ENCODE data around the gene NKAIN1. TPM values are rescaled to one million over a fixed set of nuclear protein-coding genes. Genes with fewer than 3 reads are reported as not detected.
"Not testable (repeated sequence)": the region's sequence is repeated elsewhere in the genome, so short reads cannot be mapped to it uniquely, and the experiment has no call there.

Gene NKAIN1
- total and polyA plus RNA-seq, 2 of the 13 experiments (the other 11 are each of a cell fraction or from before 2014, with no cell fraction given) = 0.29 to 0.40 TPM

- TF ChIP-seq AKNA (CRISPR knock-in tag; IDR thresholded peaks at IDR 0.05; ENCODE audit: borderline replicate concordance) (no peak), ARNT (IDR thresholded peaks at IDR 0.05) (no peak), ZNF121 (CRISPR knock-in tag; IDR thresholded peaks at IDR 0.05) (no peak), HOXA3 (CRISPR knock-in tag; IDR thresholded peaks at IDR 0.05) (no peak), TBX3 (IDR thresholded peaks at IDR 0.05; ENCODE audit: borderline replicate concordance) (no peak), JUND (CRISPR knock-in tag; IDR thresholded peaks at IDR 0.05) (no peak), ZNF441 (CRISPR knock-in tag; IDR thresholded peaks at IDR 0.05; ENCODE audit: borderline replicate concordance) (no peak), IKZF5 (CRISPR knock-in tag; IDR thresholded peaks at IDR 0.05) (no peak), CHD2 (IDR thresholded peaks at IDR 0.05; ENCODE audit: low read depth, low read length) (no peak), RBM39 (IDR thresholded peaks at IDR 0.05; ENCODE audit: low read depth, low read length, poor library complexity, severe bottlenecking) (no peak)
These were observed 43.0 kb downstream of the NKAIN1 start (continued) for GRCh38 chr1:31196685-31197084.

GRCh38 chr1:31195267-31195666, 44.4 kb downstream of the NKAIN1 start:
- H4K20me1 ChIP-seq (ENCODE audit: insufficient read depth, low read length); H2AFZ ChIP-seq (ENCODE audit: low read length); H3K4me2 ChIP-seq (ENCODE audit: low read depth, low read length); ATAC-seq; FAIRE-seq; H3K4me3 ChIP-seq (replicated peaks in 1 of 3; ENCODE audit: insufficient read depth in 1 of 3, low read depth in 2 of 3, low read length in 3 of 3); H3K36me3 ChIP-seq (replicated peaks in 1 of 2; ENCODE audit: control insufficient read depth in 1 of 2, insufficient read depth in 2 of 2, low read length in 2 of 2); H3K27me3 ChIP-seq (ENCODE audit: control insufficient read depth in 1 of 2, insufficient read depth in 2 of 2, low read length in 2 of 2); in situ Hi-C loops (cut with HindIII; ENCODE audit: extremely low pct_ligation_motif_present, low pct_unique_long_range_greater_than_20kb); DNase-seq (ENCODE audit: low spot score); intact Hi-C loops (cut with micrococcal nuclease; ENCODE audit: unreplicated experiment); H3K9ac ChIP-seq (ENCODE audit: insufficient read depth, low read depth, low read length); POLR2A ChIA-PET; H3K27ac ChIP-seq (ENCODE audit: extremely low read length, insufficient read depth, low read length); BruUV-seq (replicated peaks); H3K79me2 ChIP-seq (ENCODE audit: insufficient read depth, low read length); CTCF ChIA-PET (ENCODE audit: low intra/inter-chr PET ratio, low total read pairs); H3K4me1 ChIP-seq (ENCODE audit: insufficient read depth, low read length); H3K9me3 ChIP-seq (ENCODE audit: low read length): not testable (repeated sequence)
- WGBS (ENCODE audit: low lambda C conversion rate) = 44% methylated on average over 10 of the region's 10 CpGs

Measured in HepG2 (cell line).